PC-9 (cell line): Measurements from ENCODE around the gene TRAPPC11. TPM values are rescaled to one million over a fixed set of nuclear protein-coding genes. Genes with fewer than 3 reads are reported as not detected.
A peak's percentile ranks its signal among the peaks of the same experiment; 100 is the strongest.

ENCODE experiments used
- BruUV-seq: library from RNA; stranded (reverse); fragments of 400-500 nt; replicated peaks from 2 replicates; lab custom pipeline; 2021; lab: Mats Ljungman, UMichigan
- CTCF ChIA-PET: fragments of 300-600 bp; sonication (Branson Sonifier 250); formaldehyde crosslinking; loops from one replicate; lab custom pipeline; 2022; ENCODE audit warnings: antibody characterized with exemption; lab: Charles Lee
- POLR2A ChIA-PET: fragments of 300-600 bp; sonication (Branson Sonifier 250); formaldehyde crosslinking; loops from one replicate; lab custom pipeline; 2022; ENCODE audit warnings: antibody characterized with exemption; ENCODE audit not compliant: unreplicated experiment; lab: Charles Lee
- DNase-seq, 2 experiments: peaks; one replicate each; pipeline versions ENCODE4 v3.0.0 to v3.0.0-alpha.2; 2015 to 2022; ENCODE audit warnings: mixed read lengths in 1 of 2
- H2AFZ ChIP-seq: fragments of 200-600 bp; sonication (generic); 2 replicates; pipeline ENCODE4 v1.8.1; 2017; ENCODE audit warnings: antibody characterized with exemption
- H3F3A ChIP-seq: fragments of 200-600 bp; sonication (generic); 2 replicates; pipeline ENCODE4 v1.8.1; 2017; ENCODE audit warnings: antibody characterized with exemption, mild to moderate bottlenecking, low read depth; ENCODE audit not compliant: insufficient read depth
- H3K27ac ChIP-seq: fragments of 200-600 bp; sonication (generic); 2 replicates; pipeline ENCODE4 v1.6.1; 2016; ENCODE audit warnings: mixed run types
- H3K27me3 ChIP-seq: fragments of 200-600 bp; sonication (generic); 2 replicates; pipeline ENCODE4 v1.6.1; 2016; ENCODE audit warnings: low read depth, mixed run types; ENCODE audit not compliant: insufficient read depth
- H3K36me3 ChIP-seq: fragments of 200-600 bp; sonication (generic); 2 replicates; pipeline ENCODE4 v1.6.1; 2016; ENCODE audit warnings: low read depth, mixed run types
- H3K4me1 ChIP-seq: fragments of 200-600 bp; sonication (generic); replicated peaks from 2 replicates; pipeline ENCODE4 v1.6.1; 2016; ENCODE audit warnings: mixed run types; ENCODE audit not compliant: insufficient read depth
- H3K4me2 ChIP-seq: fragments of 200-600 bp; sonication (generic); 2 replicates; pipeline ENCODE4 v1.6.1; 2017; ENCODE audit warnings: mixed run types
- H3K4me3 ChIP-seq: fragments of 200-600 bp; sonication (generic); 2 replicates; pipeline ENCODE4 v1.6.1; 2016; ENCODE audit warnings: mixed run types
- H3K79me2 ChIP-seq: fragments of 200-600 bp; sonication (generic); 2 replicates; pipeline ENCODE4 v1.6.1; 2017; ENCODE audit warnings: low read depth, mixed run types
- H3K9me2 ChIP-seq: fragments of 200-600 bp; sonication (generic); 2 replicates; pipeline ENCODE4 v1.8.1; 2017; ENCODE audit warnings: mild to moderate bottlenecking; ENCODE audit not compliant: insufficient read depth
- H3K9me3 ChIP-seq: fragments of 200-600 bp; sonication (generic); 2 replicates; pipeline ENCODE4 v1.8.1; 2016; ENCODE audit warnings: low read depth; ENCODE audit not compliant: insufficient read depth
- H4K20me1 ChIP-seq: fragments of 200-600 bp; sonication (generic); 2 replicates; pipeline ENCODE4 v1.8.1; 2017; ENCODE audit not compliant: insufficient read depth
- CTCF ChIP-seq: fragments of 200-600 bp; sonication (generic); conservative IDR thresholded peaks from 2 replicates; pipeline ENCODE4 v1.6.1; 2017; ENCODE audit warnings: mixed run types, antibody characterized with exemption, mild to moderate bottlenecking, moderate library complexity
- EZH2 ChIP-seq: fragments of 200-600 bp; sonication (generic); IDR thresholded peaks from 2 replicates; pipeline ENCODE4 v1.8.0; 2017; ENCODE audit warnings: antibody characterized with exemption, low read depth
- intact Hi-C: fragments of 100-400 bp; cut with micrococcal nuclease; formaldehyde crosslinking; loops from one replicate; pipeline ENCODE4 v1.10.0; 2022; ENCODE audit not compliant: unreplicated experiment
- total RNA-seq: library from RNA; stranded (reverse); gene quantifications from 2 replicates; pipeline ENCODE4 v1.2.3, GENCODE V29; 2021

Gene TRAPPC11
- total RNA-seq, 1 experiment from 2014 or later, result 29.0 TPM

- no peaks in the 10 kb centered on the region for H4K20me1 ChIP-seq
- H3K9me2 ChIP-seq, result no peaks in the 10 kb centered on the region
- BruUV-seq, result no TSS peak
- H3F3A ChIP-seq, result peaks cover 3% of the 10 kb centered on the region; the same call in 1 of the 2 replicates
- peaks cover 7% of the 10 kb centered on the region; the same call in 1 of the 2 replicates for H3K4me1 ChIP-seq
- no peaks in the 10 kb centered on the region for H3K79me2 ChIP-seq
- H3K4me2 ChIP-seq, result peak overlapping the region; percentile 75; the same call in 1 of the 2 replicates
- no peak overlapping the region for H3K4me3 ChIP-seq
- ChIA-PET POLR2A (interaction anchor here (0.6 to 0.7 kb wide), 2 partner anchors 102 to 278 kb away, joined by 5 to 10 read pairs; no protein-coding TSS in a partner anchor), CTCF (no interaction called here)
- H3K36me3 ChIP-seq, result no peaks in the 10 kb centered on the region
- H2AFZ ChIP-seq, result no peak overlapping the region
- no peaks in the 10 kb centered on the region for H3K27me3 ChIP-seq
- intact Hi-C loops, result loop anchor here (2.0 to 10.0 kb wide), 2 partner anchors 77 to 103 kb away; no protein-coding TSS in a partner anchor
- peak in 1 of 2 experiments; percentile 14 for DNase-seq
- no peak overlapping the region for H3K27ac ChIP-seq
- TF ChIP-seq EZH2 (no peak), CTCF (no peak)
- no peaks in the 10 kb centered on the region for H3K9me3 ChIP-seq
Measured at GRCh38 chr4:183721207-183722081, 62.4 kb downstream of the TRAPPC11 start.

- intact Hi-C loops, result loop anchor here (10.0 kb wide), 1 partner anchor 102 kb away; no protein-coding TSS in a partner anchor
- DNase-seq, result peak; percentile 58 to 72
- Histone ChIP-seq H3K9me2 (no peaks in the 10 kb centered on the region), H3K36me3 (no peaks in the 10 kb centered on the region), H2AFZ (peak overlapping the region; percentile 60; the same call in 1 of the 2 replicates), H3K27ac (no peak overlapping the region), H3K4me2 (peak overlapping the region; percentile 75), H3K4me3 (peak overlapping the region; percentile 54; the same call in 1 of the 2 replicates), H3K4me1 (peaks cover 7% of the 10 kb centered on the region; the same call in 1 of the 2 replicates), H3K9me3 (no peaks in the 10 kb centered on the region), H3K79me2 (no peaks in the 10 kb centered on the region), H3K27me3 (no peaks in the 10 kb centered on the region), H4K20me1 (no peaks in the 10 kb centered on the region), H3F3A (peaks cover 3% of the 10 kb centered on the region; the same call in 1 of the 2 replicates)
- ChIA-PET CTCF (interaction anchor here (0.7 kb wide), 1 partner anchor 24 kb away, joined by 3 read pairs; no protein-coding TSS in a partner anchor), POLR2A (no interaction called here)
- no TSS peak for BruUV-seq
- TF ChIP-seq CTCF (no peak), EZH2 (no peak)
Measured at GRCh38 chr4:183722731-183723560, 63.9 kb downstream of the TRAPPC11 start.
